C4-2B (cell line): ENCODE results near the gene ARMH1.

Experiments used
- CTCF ChIP-seq: fragments of 450-650 bp; conservative IDR thresholded peaks from 2 replicates; pipeline ENCODE4 v1.5.1; 2017; ENCODE audit warnings: mild to moderate bottlenecking
- ZFX ChIP-seq: fragments of 450-650 bp; IDR thresholded peaks from 2 replicates; pipeline ENCODE4 v1.6.1; 2017

- TF ChIP-seq CTCF, result no peak
- no peak for TF ChIP-seq ZFX
Observed at GRCh38 chr1:44663417-44663816, 11.1 kb upstream of the ARMH1 start.
